NB4 (cell line): ENCODE measurements around the gene ZNF154.

Experiments used
- MYC ChIP-seq: IDR thresholded peaks from 2 replicates; pipeline ENCODE4 v1.6.1; 2011; ENCODE audit warnings: low read depth, low read length
- POLR2A ChIP-seq: IDR thresholded peaks from 2 replicates; pipeline ENCODE4 v1.6.1; 2011; ENCODE audit warnings: mild to moderate bottlenecking; ENCODE audit not compliant: insufficient read length; ENCODE audit errors: extremely low read depth
- TF ChIP-seq, protein P1 (sequence below): IDR thresholded peaks from one replicate; pipeline ENCODE4 v1.5.1; 2012; ENCODE audit warnings: low read depth, low read length

- TF ChIP-seq, protein P1, sequence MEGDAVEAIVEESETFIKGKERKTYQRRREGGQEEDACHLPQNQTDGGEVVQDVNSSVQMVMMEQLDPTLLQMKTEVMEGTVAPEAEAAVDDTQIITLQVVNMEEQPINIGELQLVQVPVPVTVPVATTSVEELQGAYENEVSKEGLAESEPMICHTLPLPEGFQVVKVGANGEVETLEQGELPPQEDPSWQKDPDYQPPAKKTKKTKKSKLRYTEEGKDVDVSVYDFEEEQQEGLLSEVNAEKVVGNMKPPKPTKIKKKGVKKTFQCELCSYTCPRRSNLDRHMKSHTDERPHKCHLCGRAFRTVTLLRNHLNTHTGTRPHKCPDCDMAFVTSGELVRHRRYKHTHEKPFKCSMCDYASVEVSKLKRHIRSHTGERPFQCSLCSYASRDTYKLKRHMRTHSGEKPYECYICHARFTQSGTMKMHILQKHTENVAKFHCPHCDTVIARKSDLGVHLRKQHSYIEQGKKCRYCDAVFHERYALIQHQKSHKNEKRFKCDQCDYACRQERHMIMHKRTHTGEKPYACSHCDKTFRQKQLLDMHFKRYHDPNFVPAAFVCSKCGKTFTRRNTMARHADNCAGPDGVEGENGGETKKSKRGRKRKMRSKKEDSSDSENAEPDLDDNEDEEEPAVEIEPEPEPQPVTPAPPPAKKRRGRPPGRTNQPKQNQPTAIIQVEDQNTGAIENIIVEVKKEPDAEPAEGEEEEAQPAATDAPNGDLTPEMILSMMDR = no peak
- TF ChIP-seq POLR2A (no peak), MYC (no peak)
Measured at GRCh38 chr19:57701625-57702024, 7.4 kb downstream of the ZNF154 start.
